Measurements from ENCODE around the gene TXNDC15.

The TXNDC15 gene

DNA sequence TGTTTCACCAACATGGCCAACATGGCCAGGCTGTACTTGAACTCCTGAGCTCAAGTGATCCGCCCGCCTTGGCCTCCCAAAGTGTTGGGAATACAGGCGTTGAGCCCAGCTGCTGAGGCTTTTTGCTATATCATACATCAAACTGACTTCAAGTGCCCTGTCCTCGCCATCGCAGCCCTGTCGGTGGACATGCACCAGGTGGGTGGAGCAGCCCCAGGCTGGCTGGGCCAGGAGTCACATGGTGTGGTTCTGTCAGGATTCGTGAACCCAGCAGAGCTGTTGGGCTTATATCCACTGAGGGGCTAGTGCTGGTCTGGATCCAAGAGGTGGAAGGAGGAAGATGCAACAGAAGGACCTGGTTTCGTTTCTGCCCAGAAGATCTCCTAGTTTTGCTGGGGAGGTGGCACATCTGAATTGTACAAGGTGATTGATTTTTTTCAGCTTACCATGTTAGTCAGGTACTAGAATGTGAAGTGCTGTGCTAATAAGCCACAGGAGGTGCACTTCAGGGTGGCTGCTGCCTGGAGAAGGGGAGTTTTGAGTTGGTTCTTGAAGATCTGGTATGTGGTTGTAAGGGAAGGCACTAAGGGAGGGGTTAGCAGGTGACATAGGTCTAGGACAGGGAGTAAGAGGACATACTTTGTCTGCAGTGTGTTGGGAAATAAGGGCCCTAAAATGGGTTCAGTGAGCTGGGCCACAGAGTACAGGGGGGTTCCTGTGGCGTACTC lies 46.8 kb downstream of the TXNDC15 start:
- DNase-seq = no peak

- no peak for DNase-seq
These were observed 58.3 kb downstream of the TXNDC15 start for GRCh38 chr5:134932508-134932907.

DNA sequence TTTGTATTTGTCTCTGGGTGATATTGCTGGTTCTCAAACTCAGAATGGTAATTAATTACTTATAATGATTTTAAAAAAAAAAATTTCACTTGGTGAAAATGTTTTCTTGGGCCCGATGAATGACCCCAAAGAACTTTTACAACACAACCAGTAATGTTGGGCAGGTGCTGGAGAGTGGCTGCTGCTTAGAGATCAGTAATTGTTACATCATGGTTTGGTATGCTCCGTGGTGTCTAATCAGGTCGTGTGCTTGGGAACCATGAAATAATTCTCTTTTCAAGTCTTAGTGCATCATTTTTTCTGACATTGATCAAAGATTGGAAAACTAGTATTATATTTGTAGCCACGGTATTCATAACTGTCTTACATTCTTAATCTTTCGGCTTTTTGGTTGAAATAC lies 60.0 kb downstream of the TXNDC15 start:
- no peak for DNase-seq

- no peak for DNase-seq
These were observed 61.8 kb downstream of the TXNDC15 start for GRCh38 chr5:134935711-134936602.

GRCh38 chr5:134937526-134937925 lies 63.4 kb downstream of the TXNDC15 start:
- DNase-seq = no peak

- no peak for DNase-seq
These were observed 63.9 kb downstream of the TXNDC15 start for GRCh38 chr5:134938030-134938429.

DNA sequence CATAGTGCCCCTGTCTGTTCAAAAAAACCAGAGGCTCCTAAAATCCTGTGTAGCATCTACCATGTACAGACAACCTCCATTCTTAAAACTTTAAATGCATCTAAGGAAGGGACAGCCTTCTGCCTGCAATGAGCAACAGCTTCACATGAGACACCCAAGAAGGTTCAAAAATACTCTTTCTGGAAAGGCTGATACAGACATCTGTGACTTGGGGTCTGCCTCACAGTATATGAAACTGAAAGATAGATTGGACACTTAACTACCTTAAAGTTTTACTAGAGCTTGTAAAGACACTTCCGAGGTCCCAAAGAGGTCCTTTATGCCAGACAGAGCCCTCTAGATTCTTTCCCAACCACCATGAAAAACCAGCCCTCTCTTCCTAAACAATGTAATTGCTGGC lies 65.3 kb downstream of the TXNDC15 start:
- DNase-seq = no peak

DNA sequence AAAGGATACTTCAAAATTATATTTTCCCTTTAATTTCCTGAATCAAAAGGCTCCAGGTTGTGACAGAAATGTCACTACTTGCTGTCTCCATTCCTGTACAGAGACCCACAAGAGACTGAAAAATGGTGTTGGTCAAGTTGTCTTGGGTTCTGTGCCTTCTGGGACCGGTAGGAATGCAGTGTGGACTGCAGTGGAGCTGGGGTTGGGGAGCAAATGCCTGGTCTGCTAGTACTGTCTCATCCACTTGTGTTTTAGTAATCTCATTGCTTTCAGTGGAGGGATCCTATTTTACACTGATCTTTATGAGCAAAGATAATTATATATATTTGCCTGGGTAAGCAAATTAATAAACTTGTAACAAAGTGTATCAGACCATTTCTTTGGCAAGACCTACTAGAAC lies 69.4 kb downstream of the TXNDC15 start:
- DNase-seq = no peak

- DNase-seq = no peak
These were observed 70.5 kb downstream of the TXNDC15 start for GRCh38 chr5:134944630-134945029.

DNA sequence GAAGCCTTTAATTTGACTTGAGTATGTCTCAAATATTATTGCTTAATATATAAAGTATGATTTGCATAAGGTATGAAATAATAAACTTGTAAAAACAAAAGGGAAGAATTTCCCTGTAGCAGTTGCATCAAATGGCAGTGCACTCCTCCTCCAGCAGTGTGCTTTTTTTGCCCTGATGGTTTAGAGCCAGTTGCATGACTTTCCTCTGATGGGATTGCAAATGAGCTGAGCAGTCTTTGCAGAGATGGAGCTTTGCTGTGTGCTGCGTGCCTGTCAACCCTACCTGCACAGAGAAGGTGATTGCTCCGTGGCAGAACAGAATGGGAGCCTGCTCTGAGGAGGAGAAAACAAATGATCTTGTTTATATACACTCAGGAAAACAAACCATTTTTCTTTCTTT lies 70.9 kb downstream of the TXNDC15 start:
- no peak for DNase-seq

DNA sequence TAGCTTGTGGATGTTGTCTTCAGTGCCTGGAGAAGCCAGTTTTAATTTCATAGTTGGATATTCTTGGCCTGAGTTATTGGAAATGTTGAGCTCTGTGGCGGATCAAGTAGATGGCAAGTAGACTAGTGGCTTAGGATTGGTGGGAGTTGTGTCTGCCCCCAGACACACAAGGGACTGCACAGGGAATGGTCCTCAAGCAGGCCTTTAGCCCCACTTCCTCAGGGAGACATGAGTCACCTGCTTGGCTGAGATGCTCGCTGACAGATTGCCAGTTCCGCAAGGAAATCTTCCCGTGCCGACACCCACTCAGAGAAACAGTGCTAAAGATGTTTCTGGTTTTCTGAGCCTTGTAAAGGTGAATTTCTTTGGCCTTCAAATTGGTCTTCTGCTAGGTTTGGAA lies 74.7 kb downstream of the TXNDC15 start:
- DNase-seq = no peak

GRCh38 chr5:134949316-134949715 lies 75.1 kb downstream of the TXNDC15 start:
- no peak for DNase-seq

All from midbrain (tissue), 1 donor.